ENCODE measurements around the gene PAWR.

PAWR gene

GRCh38 chr12:79563021-79563740 is 127.6 kb downstream of the PAWR start:
- TF ChIP-seq, protein P1, sequence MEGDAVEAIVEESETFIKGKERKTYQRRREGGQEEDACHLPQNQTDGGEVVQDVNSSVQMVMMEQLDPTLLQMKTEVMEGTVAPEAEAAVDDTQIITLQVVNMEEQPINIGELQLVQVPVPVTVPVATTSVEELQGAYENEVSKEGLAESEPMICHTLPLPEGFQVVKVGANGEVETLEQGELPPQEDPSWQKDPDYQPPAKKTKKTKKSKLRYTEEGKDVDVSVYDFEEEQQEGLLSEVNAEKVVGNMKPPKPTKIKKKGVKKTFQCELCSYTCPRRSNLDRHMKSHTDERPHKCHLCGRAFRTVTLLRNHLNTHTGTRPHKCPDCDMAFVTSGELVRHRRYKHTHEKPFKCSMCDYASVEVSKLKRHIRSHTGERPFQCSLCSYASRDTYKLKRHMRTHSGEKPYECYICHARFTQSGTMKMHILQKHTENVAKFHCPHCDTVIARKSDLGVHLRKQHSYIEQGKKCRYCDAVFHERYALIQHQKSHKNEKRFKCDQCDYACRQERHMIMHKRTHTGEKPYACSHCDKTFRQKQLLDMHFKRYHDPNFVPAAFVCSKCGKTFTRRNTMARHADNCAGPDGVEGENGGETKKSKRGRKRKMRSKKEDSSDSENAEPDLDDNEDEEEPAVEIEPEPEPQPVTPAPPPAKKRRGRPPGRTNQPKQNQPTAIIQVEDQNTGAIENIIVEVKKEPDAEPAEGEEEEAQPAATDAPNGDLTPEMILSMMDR (conservative IDR thresholded peaks at IDR 0.05), result no peak
- no peak overlapping the region for H3K27ac ChIP-seq

DNA sequence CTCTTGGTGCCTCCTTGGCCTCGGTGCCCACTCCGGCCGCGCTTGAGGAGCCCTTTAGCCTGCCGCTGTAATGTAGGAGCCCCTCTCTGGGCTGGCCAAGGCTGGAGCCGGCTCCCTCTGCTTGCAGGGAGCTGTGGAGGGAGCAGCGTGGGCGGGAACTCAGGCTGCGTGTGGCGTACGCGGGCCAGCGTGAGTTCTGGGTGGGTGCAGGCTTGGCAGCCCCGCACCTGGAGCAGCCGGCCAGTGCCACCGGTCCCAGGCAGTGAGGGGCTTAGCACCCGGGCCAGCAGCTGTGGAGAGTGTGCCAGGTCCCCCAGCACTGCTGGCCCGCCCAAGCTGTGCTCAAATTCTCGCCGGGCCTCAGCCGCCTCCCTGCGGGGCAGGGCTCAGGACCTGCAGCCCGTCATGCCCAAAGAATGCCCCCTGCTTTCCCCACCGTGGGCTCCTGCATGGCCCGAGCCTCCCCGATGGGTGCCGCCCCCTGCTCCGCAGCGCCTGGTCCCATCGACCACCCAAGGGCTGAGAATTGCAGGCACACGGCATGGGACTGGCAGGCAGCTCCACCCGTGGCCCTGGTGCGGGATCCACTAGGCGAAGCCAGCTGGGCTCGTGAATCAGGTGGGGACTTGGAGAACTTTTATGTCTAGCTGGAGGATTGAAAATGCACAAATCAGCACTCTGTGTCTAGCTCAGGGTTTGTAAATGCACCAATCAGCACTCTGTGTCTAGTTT is 129.2 kb downstream of the PAWR start:
- H3K27ac ChIP-seq, result peak overlapping the region; percentile 75
- TF ChIP-seq, protein P1 (conservative IDR thresholded peaks at IDR 0.05), result no peak

GRCh38 chr12:79560225-79560889 is 130.4 kb downstream of the PAWR start:
- H3K27ac ChIP-seq, result peak overlapping the region; percentile 75
- TF ChIP-seq, protein P1 (conservative IDR thresholded peaks at IDR 0.05), result no peak

DNA sequence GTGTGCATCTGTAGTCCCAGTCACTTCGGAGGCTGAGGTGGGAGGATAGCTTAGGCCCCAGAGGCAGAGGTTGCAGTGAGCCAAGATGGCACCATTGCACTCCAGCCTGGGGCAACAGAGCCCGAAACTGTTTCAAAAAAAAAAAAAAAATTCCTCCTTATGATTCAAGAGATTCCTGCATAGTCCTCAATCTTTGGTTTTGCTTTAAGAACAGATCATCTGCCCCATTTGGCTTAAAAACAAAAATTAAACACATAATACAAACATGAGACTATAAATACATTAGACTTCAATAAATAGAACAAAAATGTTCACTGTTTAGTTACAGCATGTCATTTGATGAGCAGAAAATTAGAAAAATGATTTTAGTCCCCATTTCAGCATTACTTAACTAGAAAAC is 131.2 kb downstream of the PAWR start:
- TF ChIP-seq, protein P1 (conservative IDR thresholded peaks at IDR 0.05), result no peak
- peak overlapping the region; percentile 75 for H3K27ac ChIP-seq

DNA sequence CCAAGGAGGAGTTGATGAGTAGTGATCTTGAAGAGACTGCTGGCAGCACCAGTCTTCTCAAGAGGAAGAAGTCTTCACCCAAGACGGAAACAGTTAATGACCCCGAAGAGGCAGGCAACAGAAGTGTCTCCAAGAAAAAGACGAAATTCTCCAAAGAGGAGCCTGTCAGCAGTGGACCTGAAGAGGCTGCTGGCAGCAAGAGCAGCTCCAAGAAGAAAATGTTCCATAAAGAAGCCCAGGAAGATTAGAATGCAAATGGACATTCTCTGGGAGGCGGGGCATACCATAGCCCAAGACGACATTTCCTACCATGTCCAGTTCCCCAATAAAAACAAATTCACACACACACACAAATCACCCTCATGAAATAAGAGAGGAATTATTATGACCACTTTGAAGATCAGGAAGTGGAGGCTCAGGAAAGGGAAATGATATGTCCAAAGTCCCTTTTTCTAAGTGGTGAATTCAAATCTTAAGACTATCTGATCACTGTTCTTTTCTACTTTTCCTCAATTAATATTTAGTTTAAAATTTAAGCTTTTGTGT is 131.8 kb downstream of the PAWR start:
- peak overlapping the region; percentile 75 for H3K27ac ChIP-seq
- TF ChIP-seq, protein P1 (conservative IDR thresholded peaks at IDR 0.05), result no peak

DNA sequence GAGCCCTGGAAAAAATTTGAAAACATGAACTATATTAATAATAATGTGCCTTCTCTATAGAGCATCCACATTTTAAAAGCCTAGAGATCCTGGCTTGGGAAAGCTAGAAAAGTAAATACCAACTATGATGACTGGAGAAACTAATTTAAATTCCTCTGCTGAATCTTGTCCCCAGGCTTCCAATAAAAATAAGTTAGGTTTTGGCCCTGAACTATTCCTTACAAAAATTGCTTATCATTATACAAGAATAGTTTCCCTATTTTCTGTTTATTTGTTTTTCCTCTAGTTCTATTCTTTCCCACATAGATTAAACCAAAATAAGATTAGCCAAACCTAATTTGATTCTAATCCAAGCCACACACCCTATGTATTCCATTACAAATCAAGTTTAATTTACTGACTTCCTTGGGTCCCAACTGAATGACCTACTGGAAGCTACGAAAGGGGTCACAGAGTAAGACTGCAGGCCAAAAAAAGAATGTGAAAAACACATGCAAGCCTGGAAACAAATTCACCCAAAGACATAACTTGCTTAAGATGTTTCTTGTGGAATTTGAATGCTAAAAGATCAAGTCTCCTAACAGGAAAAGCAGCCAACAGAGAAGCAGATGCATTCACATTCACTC is 133.0 kb downstream of the PAWR start:
- TF ChIP-seq, protein P1 (conservative IDR thresholded peaks at IDR 0.05), result no peak
- no peak overlapping the region for H3K27ac ChIP-seq
